HL-60 (cell line): Measurements from ENCODE around the gene SLC7A14.

ENCODE experiments used
- DNase-seq, 2 experiments: peaks; one replicate each; pipeline ENCODE4 v3.0.0-alpha.2; 2010 to 2020; ENCODE audit warnings: low read depth in 1 of 2, low spot score in 1 of 2
- H3K27ac ChIP-seq: fragments of 250-450 bp; sonication (Bioruptor Pico); replicated peaks from 2 replicates; pipeline ENCODE4 v1.5.1; 2020; ENCODE audit warnings: mild to moderate bottlenecking, moderate library complexity
- H3K27me3 ChIP-seq: fragments of 250-450 bp; sonication (Bioruptor Pico); 2 replicates; pipeline ENCODE4 v1.5.1; 2021; ENCODE audit warnings: mild to moderate bottlenecking, moderate library complexity; ENCODE audit not compliant: insufficient read depth, poor library complexity, severe bottlenecking
- H3K4me3 ChIP-seq: replicated peaks from 2 replicates; pipeline ENCODE4 v1.5.1; 2011; ENCODE audit warnings: mild to moderate bottlenecking, control low read depth, low read length; ENCODE audit not compliant: insufficient read depth
- GABPA ChIP-seq: IDR thresholded peaks from 2 replicates; pipeline ENCODE4 v1.6.1; 2012; ENCODE audit warnings: low read depth
- POLR2AphosphoS5 ChIP-seq: IDR thresholded peaks from 2 replicates; pipeline ENCODE4 v1.6.1; 2012; ENCODE audit warnings: low read depth
- SPI1 ChIP-seq: IDR thresholded peaks from 2 replicates; pipeline ENCODE4 v1.6.1; 2012; ENCODE audit warnings: low read depth, mild to moderate bottlenecking, borderline replicate concordance
- TF ChIP-seq, protein P1 (sequence below): IDR thresholded peaks from one replicate; pipeline ENCODE4 v1.5.1; 2011; ENCODE audit warnings: low read length, control low read depth, inconsistent platforms; ENCODE audit not compliant: insufficient read depth
- TF ChIP-seq, protein P2 (sequence below): IDR thresholded peaks from 2 replicates; pipeline ENCODE4 v1.6.1; 2012; ENCODE audit warnings: low read depth; ENCODE audit not compliant: insufficient replicate concordance

SLC7A14 gene

DNA sequence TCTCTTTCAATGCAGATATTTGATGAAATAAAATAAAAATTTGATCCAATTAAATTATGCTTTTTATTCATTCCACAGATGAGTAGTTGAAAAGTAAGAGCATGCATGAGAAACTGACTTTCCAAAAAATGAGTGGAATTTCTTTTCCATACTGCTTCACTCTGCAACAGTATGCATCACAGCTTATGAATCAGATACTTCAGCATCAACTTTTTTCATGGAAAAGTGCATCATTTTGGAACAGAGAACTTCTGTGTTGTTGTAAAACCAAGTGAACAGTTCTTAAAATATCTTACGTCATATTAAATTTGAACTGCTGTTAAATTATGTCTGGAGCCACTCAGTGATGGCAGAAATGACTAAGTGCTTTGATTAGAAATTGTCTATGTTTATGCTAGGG is 16.7 kb upstream of the SLC7A14 start:
- Histone ChIP-seq H3K27me3 (no peaks in the 10 kb centered on the region), H3K27ac (no peak overlapping the region), H3K4me3 (no peak overlapping the region)
- no peak for DNase-seq
- TF ChIP-seq GABPA (no peak), POLR2AphosphoS5 (no peak), SPI1 (no peak)
- TF ChIP-seq, protein P1, sequence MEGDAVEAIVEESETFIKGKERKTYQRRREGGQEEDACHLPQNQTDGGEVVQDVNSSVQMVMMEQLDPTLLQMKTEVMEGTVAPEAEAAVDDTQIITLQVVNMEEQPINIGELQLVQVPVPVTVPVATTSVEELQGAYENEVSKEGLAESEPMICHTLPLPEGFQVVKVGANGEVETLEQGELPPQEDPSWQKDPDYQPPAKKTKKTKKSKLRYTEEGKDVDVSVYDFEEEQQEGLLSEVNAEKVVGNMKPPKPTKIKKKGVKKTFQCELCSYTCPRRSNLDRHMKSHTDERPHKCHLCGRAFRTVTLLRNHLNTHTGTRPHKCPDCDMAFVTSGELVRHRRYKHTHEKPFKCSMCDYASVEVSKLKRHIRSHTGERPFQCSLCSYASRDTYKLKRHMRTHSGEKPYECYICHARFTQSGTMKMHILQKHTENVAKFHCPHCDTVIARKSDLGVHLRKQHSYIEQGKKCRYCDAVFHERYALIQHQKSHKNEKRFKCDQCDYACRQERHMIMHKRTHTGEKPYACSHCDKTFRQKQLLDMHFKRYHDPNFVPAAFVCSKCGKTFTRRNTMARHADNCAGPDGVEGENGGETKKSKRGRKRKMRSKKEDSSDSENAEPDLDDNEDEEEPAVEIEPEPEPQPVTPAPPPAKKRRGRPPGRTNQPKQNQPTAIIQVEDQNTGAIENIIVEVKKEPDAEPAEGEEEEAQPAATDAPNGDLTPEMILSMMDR = no peak
- TF ChIP-seq, protein P2, sequence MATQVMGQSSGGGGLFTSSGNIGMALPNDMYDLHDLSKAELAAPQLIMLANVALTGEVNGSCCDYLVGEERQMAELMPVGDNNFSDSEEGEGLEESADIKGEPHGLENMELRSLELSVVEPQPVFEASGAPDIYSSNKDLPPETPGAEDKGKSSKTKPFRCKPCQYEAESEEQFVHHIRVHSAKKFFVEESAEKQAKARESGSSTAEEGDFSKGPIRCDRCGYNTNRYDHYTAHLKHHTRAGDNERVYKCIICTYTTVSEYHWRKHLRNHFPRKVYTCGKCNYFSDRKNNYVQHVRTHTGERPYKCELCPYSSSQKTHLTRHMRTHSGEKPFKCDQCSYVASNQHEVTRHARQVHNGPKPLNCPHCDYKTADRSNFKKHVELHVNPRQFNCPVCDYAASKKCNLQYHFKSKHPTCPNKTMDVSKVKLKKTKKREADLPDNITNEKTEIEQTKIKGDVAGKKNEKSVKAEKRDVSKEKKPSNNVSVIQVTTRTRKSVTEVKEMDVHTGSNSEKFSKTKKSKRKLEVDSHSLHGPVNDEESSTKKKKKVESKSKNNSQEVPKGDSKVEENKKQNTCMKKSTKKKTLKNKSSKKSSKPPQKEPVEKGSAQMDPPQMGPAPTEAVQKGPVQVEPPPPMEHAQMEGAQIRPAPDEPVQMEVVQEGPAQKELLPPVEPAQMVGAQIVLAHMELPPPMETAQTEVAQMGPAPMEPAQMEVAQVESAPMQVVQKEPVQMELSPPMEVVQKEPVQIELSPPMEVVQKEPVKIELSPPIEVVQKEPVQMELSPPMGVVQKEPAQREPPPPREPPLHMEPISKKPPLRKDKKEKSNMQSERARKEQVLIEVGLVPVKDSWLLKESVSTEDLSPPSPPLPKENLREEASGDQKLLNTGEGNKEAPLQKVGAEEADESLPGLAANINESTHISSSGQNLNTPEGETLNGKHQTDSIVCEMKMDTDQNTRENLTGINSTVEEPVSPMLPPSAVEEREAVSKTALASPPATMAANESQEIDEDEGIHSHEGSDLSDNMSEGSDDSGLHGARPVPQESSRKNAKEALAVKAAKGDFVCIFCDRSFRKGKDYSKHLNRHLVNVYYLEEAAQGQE = no peak

DNA sequence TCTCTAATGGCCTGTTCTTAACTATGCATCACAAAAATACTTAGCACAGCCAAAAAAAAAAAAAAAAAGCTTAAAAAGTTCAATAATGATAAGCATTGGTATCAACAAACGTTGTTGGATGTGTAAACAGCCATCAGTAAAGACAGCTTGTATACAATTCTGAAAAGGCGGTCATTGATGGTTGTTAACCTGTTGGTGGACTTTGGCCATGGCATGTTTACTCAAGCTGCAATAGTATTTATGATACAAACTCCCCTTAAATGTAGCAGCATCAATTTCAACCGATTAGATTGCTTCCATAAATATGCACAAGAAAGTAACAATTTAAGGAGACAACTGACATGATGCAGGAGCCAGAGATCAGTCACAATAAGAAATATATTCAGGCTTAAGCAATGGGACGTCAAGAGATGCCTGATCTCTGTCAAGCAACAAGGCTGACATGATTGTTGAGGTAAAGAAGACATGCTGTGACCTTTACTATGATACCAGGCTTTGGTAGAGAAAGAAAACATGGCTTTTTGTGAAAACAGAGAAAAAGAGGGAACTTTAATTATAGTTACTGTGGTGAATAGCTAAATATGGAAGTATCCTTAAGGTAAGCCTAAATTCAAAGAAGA is 14.2 kb upstream of the SLC7A14 start:
- no peak overlapping the region for H3K4me3 ChIP-seq
- no peak for DNase-seq
- no peak overlapping the region for H3K27ac ChIP-seq
- peaks cover 2% of the 10 kb centered on the region for H3K27me3 ChIP-seq
- TF ChIP-seq POLR2AphosphoS5 (no peak), GABPA (no peak), SPI1 (no peak)
- TF ChIP-seq, protein P1 = no peak
- TF ChIP-seq, protein P2 = no peak

DNA sequence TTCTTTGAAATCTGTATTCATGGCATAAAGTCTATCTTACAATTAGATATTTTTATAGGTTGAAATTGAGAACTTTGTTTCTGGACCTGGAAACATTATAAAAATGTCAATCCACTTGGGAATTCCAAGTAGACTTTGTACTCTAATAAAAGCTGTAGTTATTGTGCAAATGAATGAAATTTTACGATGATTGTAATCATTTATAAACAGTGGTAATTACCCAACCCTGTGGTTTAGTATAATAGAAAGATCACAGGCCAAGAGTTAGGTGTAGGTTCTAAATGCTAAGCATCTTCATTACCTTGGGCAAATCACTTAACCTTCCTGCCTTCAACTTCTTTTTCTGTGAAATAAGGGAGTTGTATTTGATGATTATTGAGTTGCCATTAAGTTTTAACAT is 13.2 kb upstream of the SLC7A14 start:
- DNase-seq = no peak
- no peak overlapping the region for H3K27ac ChIP-seq
- H3K27me3 ChIP-seq = peaks cover 2% of the 10 kb centered on the region
- TF ChIP-seq POLR2AphosphoS5 (no peak), GABPA (no peak), SPI1 (no peak)
- TF ChIP-seq, protein P2 = no peak
- TF ChIP-seq, protein P1 = no peak
- no peak overlapping the region for H3K4me3 ChIP-seq
